Eye (tissue), 1 donor: ENCODE measurements around the gene IQCH.
"Not testable (repeated sequence)": the region's sequence is repeated elsewhere in the genome, so short reads cannot be mapped to it uniquely, and the experiment has no call there.

Experiments used
- DNase-seq: peaks from one replicate; pipeline ENCODE4 v3.0.0-alpha.2; 2015

The IQCH gene

GRCh38 chr15:67248011-67248505, 6.5 kb upstream of the IQCH start:
- DNase-seq = no peak

GRCh38 chr15:67249830-67250229, 4.8 kb upstream of the IQCH start:
- no peak for DNase-seq

DNA sequence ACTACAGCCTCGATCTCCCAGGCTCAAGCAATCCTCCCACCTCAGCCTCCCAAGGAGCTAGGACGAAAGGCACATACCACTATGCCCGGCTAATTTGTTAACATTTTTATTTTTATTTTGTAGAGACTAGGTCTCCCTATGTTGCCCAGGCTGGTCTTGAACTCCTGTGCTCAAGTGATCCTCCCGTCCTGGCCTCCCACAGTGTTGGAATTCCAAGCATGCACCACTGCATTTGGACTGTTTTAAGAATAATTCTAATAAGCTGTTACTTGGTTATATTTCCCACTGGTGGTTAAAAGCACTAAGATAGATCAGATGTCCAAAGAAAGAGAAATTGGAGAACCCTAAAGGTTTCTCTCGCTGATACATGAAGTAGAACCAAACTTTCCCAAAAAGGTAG, 3.3 kb upstream of the IQCH start:
- no peak for DNase-seq

GRCh38 chr15:67253101-67253500, 1.5 kb upstream of the IQCH start:
- DNase-seq = no peak

GRCh38 chr15:67253549-67254237, 893 bp upstream of the IQCH start:
- no peak for DNase-seq

DNA sequence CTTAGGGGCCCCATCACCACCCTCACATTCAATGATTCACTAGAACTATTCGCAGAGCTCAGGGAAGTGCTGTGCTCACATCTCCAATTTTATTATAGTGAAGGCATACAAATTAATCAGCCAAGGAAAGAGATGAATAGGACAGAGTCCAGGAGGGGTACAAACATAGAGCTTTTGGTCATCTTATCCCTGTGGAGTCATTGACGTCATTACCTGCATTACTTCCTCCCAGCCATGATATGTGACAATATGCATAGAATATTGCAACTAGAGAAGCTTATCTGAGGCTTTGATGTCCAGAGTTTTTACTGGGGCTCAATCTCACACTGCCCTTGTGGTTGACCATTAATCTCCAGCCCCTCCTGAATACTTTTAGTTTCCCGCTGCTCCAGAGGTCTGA, 1.5 kb downstream of the IQCH start:
- no peak for DNase-seq

- not testable (repeated sequence) for DNase-seq
Observed at GRCh38 chr15:67258412-67258811, 3.8 kb downstream of the IQCH start.

DNA sequence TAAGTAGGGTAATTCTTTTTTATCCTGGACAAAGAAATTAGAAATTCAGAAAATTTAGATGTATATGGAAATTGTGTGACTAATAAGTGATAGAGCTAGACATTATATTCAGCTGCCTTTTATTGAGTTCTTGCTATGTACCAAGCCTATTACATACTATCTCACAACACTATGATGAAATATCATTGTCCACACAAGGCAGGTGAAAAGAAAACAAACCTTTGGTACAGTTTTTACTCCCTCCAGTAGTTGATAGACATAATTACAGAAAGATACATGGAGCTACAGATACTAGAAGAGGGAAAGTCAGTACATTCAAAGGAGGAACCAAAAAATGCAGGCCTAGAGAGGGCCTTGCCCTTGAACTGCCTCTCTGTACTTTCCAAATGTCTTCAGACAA, 4.8 kb downstream of the IQCH start:
- DNase-seq = no peak

GRCh38 chr15:67259806-67260205, 5.2 kb downstream of the IQCH start:
- no peak for DNase-seq

DNA sequence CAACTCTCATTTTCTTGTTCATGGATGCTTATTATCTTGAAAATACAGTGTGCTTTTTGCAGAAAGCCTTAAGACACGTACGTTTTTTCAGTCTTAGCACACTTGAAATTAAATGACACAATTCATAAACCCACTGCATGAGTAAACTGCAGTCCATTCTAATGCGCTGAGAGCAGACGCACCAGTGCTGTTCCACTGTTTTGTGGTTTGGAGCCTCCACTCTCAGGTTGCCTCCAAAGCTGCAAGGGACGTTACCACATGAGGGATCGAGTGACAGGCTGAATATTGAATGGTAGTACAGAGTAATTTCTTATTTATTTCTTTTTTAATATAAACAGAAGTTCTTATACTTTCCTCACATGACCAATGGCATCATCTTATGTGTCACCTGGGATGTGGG, 12.3 kb downstream of the IQCH start:
- no peak for DNase-seq

DNA sequence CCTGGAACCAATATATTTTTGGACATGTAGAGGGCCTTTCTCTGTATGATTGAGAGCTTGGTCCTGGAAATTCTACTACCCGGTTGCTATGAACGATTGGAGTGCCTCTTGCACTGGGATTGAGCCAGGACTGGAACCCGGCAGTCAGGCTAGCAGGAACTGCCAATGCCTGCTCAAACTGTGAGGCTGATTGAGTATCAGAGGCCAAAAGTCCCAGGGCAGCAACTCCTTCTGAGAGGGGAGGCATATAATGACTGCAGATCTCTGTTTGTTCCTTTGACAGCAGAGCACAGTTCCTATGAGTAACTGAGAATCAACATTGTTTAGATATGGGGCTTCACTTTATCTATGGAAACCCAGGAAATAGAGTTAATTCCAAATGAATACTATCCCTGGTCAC, 12.9 kb downstream of the IQCH start:
- DNase-seq = no peak

DNA sequence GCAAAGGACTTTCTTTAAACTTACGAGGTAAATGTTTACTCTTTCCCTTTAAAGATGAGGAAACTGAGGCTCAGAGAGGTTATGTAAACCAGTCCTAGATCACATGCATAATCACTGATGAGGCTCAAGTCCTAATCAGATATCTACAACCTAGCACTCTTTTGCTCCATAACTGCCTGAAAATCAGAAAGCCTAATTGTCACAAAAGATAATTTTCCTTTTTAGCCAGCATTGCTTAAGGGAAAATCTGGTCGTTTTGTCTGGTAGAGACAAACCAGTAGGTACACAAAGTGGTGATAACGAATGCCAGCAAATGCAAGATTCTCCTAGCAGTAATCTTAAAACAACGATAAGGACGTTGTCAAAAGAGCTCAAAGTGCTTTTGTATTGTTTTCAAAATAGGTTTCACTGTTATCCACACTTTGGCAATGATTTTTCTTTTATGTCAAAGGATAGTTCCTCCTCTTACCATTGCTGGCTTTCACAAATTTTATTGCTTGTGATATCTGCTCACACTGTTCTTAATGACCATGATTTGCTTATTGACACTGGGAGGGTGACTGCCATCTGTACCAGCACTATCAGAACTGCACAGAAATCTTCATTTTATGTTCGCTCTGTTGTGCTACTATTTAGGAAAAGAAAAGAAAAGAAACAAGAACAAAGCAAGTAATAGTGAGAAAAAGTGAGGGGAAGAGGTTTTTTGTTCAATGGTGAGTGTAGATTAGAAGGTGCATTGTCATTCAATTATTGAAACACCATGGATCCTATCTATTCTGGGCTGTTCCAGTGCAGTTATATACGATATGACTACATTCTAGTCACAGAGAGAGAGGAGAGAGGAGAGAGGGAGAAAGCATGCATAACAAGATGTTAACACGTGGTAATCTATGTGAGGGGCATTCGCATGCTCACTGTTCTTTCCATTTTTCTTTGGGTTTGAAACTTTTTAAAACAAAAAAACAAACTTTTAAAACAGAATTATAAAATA, 13.7 kb downstream of the IQCH start:
- DNase-seq = no peak

DNA sequence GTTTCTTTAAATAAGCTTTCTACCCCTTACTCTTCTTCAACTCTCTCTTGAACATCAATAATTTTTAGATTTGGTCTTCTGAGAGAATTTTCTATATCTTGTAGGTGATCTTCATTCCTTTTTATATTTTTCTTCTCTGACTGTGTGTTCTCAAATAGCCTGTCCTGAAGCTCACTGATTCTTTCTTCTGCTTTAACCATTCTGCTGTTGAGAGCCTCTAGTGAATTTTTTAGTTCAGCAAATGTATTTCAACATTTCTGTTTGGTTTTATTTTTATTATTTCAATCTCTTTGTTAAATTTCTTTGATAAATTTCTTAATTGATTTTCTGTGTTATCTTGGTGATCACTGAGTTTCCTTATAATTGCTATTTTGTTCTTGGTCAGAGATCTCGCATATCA, 19.6 kb downstream of the IQCH start:
- DNase-seq = no peak

GRCh38 chr15:67276666-67277065, 22.1 kb downstream of the IQCH start:
- DNase-seq = no peak

- no peak for DNase-seq
Observed at GRCh38 chr15:67280217-67280616, 25.6 kb downstream of the IQCH start.

GRCh38 chr15:67281714-67282113, 27.1 kb downstream of the IQCH start:
- no peak for DNase-seq

DNA sequence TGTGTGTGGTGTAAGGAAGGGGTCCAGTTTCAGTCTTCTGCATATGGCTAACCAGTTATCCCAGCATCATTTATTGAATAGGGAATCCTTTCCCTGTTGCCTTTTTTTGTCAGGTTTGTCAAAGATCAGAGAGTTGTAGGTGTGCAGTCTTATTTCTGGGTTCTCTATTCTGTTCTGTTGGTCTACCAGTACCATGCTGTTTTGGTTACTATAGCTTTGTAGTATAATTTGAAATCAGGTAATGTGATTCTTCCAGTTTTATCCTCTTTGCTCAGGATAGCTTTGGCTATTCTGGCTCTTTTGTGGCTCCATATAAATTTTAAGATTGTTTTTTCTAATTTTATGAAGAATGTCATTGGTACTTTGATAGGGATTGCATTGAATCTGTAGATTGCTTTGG, 31.0 kb downstream of the IQCH start:
- not testable (repeated sequence) for DNase-seq

- not testable (repeated sequence) for DNase-seq
Observed at GRCh38 chr15:67286400-67286799, 31.8 kb downstream of the IQCH start.

- DNase-seq = no peak
Observed at GRCh38 chr15:67290319-67290718, 35.7 kb downstream of the IQCH start.

DNA sequence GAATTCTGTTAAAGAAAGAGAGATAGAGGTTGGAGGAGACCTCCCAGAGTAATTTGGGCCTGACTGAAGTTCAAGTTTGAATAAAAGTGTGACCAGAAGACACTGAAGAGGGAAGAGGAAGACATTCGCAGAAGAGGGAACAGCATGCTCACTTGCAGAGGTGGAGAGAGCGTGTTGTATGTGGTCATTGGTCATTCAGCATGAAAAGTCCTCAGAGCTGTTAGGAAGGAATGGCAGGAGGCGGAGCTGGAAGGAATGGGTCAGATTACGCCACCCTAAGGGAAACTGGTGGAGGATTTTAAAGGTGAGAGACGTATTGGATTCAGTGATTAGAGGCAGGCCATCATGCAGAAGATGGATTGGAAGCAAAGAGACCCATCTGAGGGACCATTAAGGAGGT, 41.6 kb downstream of the IQCH start:
- DNase-seq = no peak

DNA sequence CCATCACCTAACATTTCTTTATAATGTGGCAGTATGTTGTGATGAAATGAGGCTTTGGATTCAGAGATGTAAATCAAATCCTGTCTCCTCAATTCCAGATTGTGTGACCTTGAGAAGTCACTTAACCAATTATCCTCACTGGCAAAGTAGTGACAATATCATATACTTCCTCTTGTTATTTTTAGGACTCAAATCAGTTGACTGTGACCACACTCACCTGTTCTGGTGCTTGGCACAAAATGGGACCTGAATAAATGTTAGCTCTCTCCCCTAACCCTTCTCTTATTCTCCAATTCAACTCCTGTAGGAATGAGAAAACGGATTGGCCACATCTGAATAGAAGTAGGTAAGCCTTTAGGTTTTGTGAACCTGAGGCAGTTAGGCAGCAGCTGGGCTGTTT, 42.1 kb downstream of the IQCH start:
- no peak for DNase-seq

DNA sequence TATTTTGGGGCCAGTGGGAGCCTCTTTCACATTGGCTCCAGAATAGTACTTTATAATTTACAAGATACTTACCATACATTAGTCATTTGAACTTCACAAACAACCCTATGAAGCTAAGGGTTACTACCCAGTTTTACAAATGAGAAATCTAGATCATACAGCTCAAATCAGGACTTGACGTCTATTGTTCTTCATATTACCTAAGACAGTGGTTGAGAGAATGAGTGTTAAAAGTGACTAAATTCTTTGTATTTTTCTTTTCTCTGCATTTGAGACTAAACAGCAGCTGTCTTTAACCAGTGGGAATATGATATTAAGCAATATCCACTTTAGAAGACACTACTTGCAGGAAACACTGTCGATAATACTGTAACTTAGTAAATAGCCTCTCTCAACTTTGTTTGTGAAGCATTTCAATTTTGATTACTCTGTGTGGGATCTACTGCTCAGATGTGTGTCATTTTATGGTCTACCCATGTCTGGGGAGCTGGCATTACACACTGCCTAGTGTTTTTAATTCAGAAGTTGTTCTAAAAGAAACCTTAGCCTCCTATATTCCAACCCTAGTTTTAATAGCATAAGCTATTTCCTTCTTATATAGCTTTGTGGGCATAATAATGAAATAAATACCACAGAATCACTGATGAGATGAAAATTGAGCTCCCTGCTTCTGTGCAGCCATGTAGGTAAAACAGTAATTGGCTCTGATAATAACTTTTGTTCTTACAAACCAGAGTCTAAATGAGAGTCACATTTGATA, 45.9 kb downstream of the IQCH start:
- no peak for DNase-seq
